HEK293T (cell line): ENCODE results near the gene TDRKH.

ENCODE experiments used
- CTCF ChIA-PET: fragments of 350-600 bp; formaldehyde crosslinking; extraction: SDS; loops from one replicate; lab custom pipeline; 2021; ENCODE audit warnings: antibody characterized with exemption, inconsistent platforms; lab: Yijun Ruan, JAX
- POLR2A ChIA-PET: fragments of 350-600 bp; formaldehyde crosslinking; extraction: SDS; loops from one replicate; lab custom pipeline; 2020; ENCODE audit warnings: antibody characterized with exemption, inconsistent platforms; lab: Yijun Ruan, JAX
- DNase-seq: peaks from one replicate; pipeline ENCODE4 v3.0.0; 2012; ENCODE audit warnings: mixed read lengths; ENCODE audit errors: extremely low spot score
- ARNT ChIP-seq: fragments of 450-650 bp; IDR thresholded peaks from 2 replicates; pipeline ENCODE4 v1.6.1; 2017; ENCODE audit warnings: mild to moderate bottlenecking
- BHLHE40 ChIP-seq: fragments of 450-650 bp; IDR thresholded peaks from 2 replicates; pipeline ENCODE4 v1.6.1; 2016; ENCODE audit warnings: mild to moderate bottlenecking, moderate library complexity, borderline replicate concordance
- CTBP1 ChIP-seq: fragments of 450-650 bp; IDR thresholded peaks from 2 replicates; pipeline ENCODE4 v1.6.1; 2016; ENCODE audit warnings: borderline replicate concordance
- ELF4 ChIP-seq: fragments of 450-650 bp; IDR thresholded peaks from 2 replicates; pipeline ENCODE4 v1.6.1; 2017; ENCODE audit warnings: antibody characterized with exemption
- FOXA1 ChIP-seq: fragments of 450-650 bp; IDR thresholded peaks from 2 replicates; pipeline ENCODE4 v1.6.1; 2016; ENCODE audit warnings: mild to moderate bottlenecking
- FOXK2 ChIP-seq: fragments of 450-650 bp; IDR thresholded peaks from 2 replicates; pipeline ENCODE4 v1.6.1; 2016; ENCODE audit warnings: mild to moderate bottlenecking
- FOXM1 ChIP-seq: fragments of 450-650 bp; IDR thresholded peaks from 2 replicates; pipeline ENCODE4 v1.6.1; 2017; ENCODE audit warnings: mild to moderate bottlenecking, borderline replicate concordance
- HDGF ChIP-seq: fragments of 450-650 bp; IDR thresholded peaks from 2 replicates; pipeline ENCODE4 v1.6.1; 2017; ENCODE audit warnings: antibody characterized with exemption, borderline replicate concordance
- L3MBTL2 ChIP-seq: fragments of 450-650 bp; conservative IDR thresholded peaks from 2 replicates; pipeline ENCODE4 v1.6.1; 2016; ENCODE audit warnings: mild to moderate bottlenecking
- LEF1 ChIP-seq: fragments of 450-650 bp; IDR thresholded peaks from 2 replicates; pipeline ENCODE4 v1.6.1; 2017; ENCODE audit warnings: mild to moderate bottlenecking, borderline replicate concordance
- NFRKB ChIP-seq: fragments of 450-650 bp; IDR thresholded peaks from 2 replicates; pipeline ENCODE4 v1.6.1; 2016; ENCODE audit warnings: mild to moderate bottlenecking, moderate library complexity
- SP1 ChIP-seq: fragments of 450-650 bp; IDR thresholded peaks from 2 replicates; pipeline ENCODE4 v1.6.1; 2017
- SUZ12 ChIP-seq: fragments of 450-650 bp; IDR thresholded peaks from 2 replicates; pipeline ENCODE4 v1.6.1; 2016; ENCODE audit warnings: mild to moderate bottlenecking
- TARDBP ChIP-seq: fragments of 450-650 bp; IDR thresholded peaks from 2 replicates; pipeline ENCODE4 v1.6.1; 2016
- ZNF384 ChIP-seq: fragments of 450-650 bp; IDR thresholded peaks from 2 replicates; pipeline ENCODE4 v1.6.1; 2016
- TF ChIP-seq, protein P1 (sequence below): fragments of 450-650 bp; IDR thresholded peaks from 2 replicates; pipeline ENCODE4 v1.6.1; 2016

Gene TDRKH

DNA sequence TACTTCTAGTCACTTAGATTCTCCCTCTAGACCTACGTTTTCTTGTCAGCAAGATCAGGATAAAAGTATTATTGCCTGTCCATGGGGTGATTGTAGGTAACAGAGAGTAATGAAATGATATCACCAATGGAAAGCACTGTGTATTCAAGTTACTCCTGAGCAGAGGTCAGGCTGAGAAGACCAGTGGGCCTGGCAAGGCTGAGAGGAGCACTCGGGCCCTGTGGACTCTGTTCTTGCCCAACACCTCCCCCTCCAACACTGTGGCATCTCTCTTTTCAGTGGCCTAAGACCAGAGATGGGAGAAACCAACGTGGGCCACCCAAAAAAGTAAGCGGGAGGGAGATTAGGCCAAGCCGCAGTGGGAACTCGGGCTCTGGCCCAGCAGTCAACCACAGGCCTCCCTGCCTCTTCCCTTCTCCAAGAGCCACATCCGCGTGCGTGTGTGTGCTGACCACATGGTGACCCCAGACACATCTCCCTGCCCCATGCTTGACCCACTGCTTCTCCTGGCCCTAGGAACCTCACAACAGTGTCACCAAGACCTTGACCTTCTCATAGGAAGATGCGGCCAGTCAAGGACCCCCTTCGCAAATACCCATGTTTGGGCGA is 29.0 kb upstream of the TDRKH start:
- ChIA-PET CTCF (no interaction called here), POLR2A (no interaction called here)
- no peak for TF ChIP-seq FOXM1
- TF ChIP-seq L3MBTL2: no peak
- TF ChIP-seq TARDBP: no peak
- no peak for TF ChIP-seq FOXK2
- no peak for TF ChIP-seq BHLHE40
- TF ChIP-seq HDGF: no peak
- no peak for TF ChIP-seq FOXA1
- no peak for TF ChIP-seq SP1
- TF ChIP-seq, protein P1, sequence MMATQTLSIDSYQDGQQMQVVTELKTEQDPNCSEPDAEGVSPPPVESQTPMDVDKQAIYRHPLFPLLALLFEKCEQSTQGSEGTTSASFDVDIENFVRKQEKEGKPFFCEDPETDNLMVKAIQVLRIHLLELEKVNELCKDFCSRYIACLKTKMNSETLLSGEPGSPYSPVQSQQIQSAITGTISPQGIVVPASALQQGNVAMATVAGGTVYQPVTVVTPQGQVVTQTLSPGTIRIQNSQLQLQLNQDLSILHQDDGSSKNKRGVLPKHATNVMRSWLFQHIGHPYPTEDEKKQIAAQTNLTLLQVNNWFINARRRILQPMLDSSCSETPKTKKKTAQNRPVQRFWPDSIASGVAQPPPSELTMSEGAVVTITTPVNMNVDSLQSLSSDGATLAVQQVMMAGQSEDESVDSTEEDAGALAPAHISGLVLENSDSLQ: no peak
- no peak for TF ChIP-seq ARNT
- TF ChIP-seq NFRKB: no peak
- TF ChIP-seq ELF4: no peak
- TF ChIP-seq CTBP1: no peak
- no peak for TF ChIP-seq LEF1
- no peak for TF ChIP-seq SUZ12
- DNase-seq: no peak

DNA sequence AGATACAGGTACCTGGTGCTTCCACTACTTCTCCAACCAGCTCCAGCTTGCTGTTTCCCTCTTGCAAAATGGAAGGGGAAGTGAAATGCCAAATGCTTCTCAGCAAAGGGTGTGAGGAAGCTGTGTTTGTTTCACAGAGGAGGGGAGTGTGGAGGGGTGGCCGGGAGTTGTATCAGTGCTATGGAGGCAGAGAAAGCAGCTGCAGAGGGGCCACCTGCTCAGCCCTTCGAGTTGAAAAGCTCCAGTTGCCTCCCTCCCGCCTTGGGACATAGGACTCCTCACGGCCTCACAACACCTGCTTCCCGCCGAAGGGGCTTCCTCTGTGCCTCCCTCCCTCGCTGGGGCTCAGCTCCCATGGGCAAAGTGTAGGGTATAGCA is 27.0 kb upstream of the TDRKH start:
- POLR2A ChIA-PET: no interaction called here
- DNase-seq: no peak
- CTCF ChIA-PET: interaction anchor here (0.6 kb wide), 1 partner anchor 64 kb away, joined by 3 read pairs; no protein-coding TSS in a partner anchor
- no peak for TF ChIP-seq HDGF
- TF ChIP-seq LEF1: no peak
- no peak for TF ChIP-seq ELF4
- TF ChIP-seq NFRKB: no peak
- no peak for TF ChIP-seq ZNF384
- TF ChIP-seq, protein P1: no peak
- TF ChIP-seq SUZ12: no peak
- no peak for TF ChIP-seq ARNT
- no peak for TF ChIP-seq CTBP1
- TF ChIP-seq TARDBP: no peak
- no peak for TF ChIP-seq L3MBTL2
- TF ChIP-seq BHLHE40: no peak
- no peak for TF ChIP-seq FOXA1
- TF ChIP-seq FOXK2: no peak
- TF ChIP-seq FOXM1: no peak
- TF ChIP-seq SP1: no peak

DNA sequence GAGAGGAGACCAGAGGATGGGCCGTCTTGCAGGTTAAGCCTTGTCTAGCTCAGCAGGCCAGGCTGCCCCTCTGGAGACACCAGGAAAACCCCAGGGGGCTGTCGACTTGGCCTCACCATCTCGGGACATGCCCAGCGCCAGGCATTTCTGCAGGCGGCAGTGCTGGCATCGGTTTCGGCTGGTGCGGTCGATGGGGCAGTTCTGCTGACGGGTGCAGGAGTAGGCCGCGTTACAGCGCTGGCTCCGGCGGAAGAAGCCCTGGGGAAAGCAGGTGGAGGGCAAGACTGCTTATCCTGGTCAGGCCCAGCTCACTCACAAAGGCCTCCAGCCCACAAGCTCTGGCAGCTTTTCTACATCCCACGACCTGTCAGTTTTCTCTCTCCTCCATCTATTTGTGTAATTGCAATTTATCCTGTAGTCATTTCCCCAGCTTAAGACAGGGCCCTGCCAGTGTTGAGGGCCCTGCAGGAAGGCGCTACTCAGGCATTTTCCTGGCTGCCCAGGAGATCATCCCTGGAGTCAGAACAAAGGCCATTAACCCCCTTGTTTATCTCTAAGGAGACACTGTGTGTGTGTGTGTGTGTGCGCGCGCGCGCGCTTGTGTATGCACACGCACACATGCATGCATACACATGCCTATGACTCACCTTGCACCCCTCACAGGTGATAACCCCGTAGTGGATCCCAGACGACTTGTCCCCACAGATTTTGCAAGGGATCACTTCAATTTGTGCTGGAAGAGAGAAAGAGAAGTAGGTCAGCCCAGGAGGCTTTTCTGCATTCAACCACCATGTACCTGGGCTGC is 26.4 kb upstream of the TDRKH start:
- POLR2A ChIA-PET: no interaction called here
- DNase-seq: no peak
- CTCF ChIA-PET: interaction anchor here (0.6 kb wide), 1 partner anchor 38 kb away, joined by 4 read pairs; no protein-coding TSS in a partner anchor
- TF ChIP-seq L3MBTL2 (no peak), FOXM1 (no peak), ELF4 (no peak), TARDBP (no peak), ARNT (no peak)

DNA sequence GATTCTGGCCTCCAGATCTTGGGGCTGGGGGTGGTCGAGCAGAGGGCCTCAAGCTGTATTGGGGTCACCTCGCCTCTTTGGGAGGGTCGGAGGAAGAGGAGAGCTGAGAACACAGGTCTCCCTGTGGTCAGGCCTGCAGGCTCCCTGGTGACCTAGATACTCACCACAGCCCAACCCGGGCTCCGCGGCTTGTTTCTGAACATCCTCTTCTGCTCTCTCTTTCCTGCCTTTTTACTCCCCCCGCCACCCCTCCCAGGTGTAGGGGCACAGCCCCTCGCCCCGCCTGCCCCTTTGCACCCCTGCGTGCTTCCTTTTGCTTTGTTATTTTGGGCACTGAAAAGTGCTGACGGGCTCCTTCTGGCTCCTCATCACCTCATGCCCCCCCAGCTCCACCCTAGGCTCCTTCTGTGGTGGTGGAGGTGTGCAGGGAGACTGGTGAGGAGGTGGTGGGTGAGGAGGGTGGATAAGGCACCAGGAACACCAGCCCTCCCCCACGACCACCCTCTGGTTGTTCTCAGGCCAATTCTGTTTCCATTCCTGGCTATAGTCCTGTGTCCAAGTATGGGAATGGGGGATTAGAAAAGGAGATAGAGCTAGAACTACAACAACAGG is 25.5 kb upstream of the TDRKH start:
- TF ChIP-seq ZNF384 (no peak), HDGF (no peak), SP1 (no peak), LEF1 (no peak), CTBP1 (no peak), FOXA1 (no peak), ELF4 (no peak), TARDBP (no peak), BHLHE40 (no peak), FOXM1 (no peak), L3MBTL2 (no peak), SUZ12 (no peak), ARNT (no peak), FOXK2 (no peak), NFRKB (no peak)
- TF ChIP-seq, protein P1: no peak
- CTCF ChIA-PET: no interaction called here
- DNase-seq: no peak
- POLR2A ChIA-PET: no interaction called here

DNA sequence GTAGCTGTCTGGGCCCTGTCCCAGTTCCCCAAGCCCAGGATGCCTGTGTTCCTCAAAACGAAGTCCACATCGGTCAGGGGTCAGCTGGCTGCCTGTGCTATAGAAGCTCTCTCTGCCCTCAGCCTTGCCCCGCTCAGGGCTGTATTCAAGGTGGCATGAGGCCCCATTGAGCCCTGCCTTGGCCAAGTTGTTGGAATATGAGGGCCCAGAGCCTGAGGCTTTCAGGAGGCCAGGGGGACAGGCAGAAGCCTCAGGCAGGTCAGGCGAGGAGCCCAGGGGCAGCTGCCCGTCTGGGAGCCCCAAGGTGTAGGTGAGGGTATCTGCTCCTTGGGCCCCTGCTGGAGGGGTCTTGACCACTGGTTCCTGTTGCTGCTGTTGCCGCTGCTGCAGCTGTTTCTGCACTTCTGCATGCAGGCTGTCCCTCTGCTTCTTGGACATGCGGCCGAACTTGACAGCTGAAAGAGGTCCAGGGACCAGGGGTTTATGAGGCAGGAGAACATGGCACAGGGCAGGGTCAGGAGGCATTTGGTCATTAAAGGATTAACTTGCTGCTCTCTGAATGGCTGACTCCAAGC is 24.8 kb upstream of the TDRKH start:
- POLR2A ChIA-PET: no interaction called here
- no peak for DNase-seq
- CTCF ChIA-PET: no interaction called here
- no peak for TF ChIP-seq ARNT
- no peak for TF ChIP-seq FOXK2
- TF ChIP-seq L3MBTL2: no peak
- no peak for TF ChIP-seq ELF4
- no peak for TF ChIP-seq CTBP1
- TF ChIP-seq TARDBP: no peak
- TF ChIP-seq NFRKB: no peak
- no peak for TF ChIP-seq SP1
- TF ChIP-seq HDGF: no peak
- no peak for TF ChIP-seq ZNF384
- no peak for TF ChIP-seq SUZ12
- no peak for TF ChIP-seq FOXM1
- no peak for TF ChIP-seq LEF1
- TF ChIP-seq, protein P1: no peak
- no peak for TF ChIP-seq BHLHE40
- TF ChIP-seq FOXA1: no peak
